Islet precursor cell (in vitro differentiated cells): ENCODE results near the gene RSKR.
A peak's percentile ranks its signal among the peaks of the same experiment; 100 is the strongest.
"Not testable (repeated sequence)": the region's sequence is repeated elsewhere in the genome, so short reads cannot be mapped to it uniquely, and the experiment has no call there.

Source experiments
- DNase-seq: peaks from one replicate; pipeline ENCODE4 v3.0.0-alpha.2; 2018

The RSKR gene

GRCh38 chr17:28620010-28620409, 6.0 kb upstream of the RSKR start:
- no peak for DNase-seq

GRCh38 chr17:28618464-28618863, 4.5 kb upstream of the RSKR start:
- no peak for DNase-seq

- DNase-seq: no peak
Measured at GRCh38 chr17:28616281-28616680, 2.3 kb upstream of the RSKR start.

- DNase-seq: no peak
Measured at GRCh38 chr17:28615260-28615940, 1.4 kb upstream of the RSKR start.

- DNase-seq: peak; percentile 78
Measured at GRCh38 chr17:28612936-28613872, 781 bp downstream of the RSKR start.

GRCh38 chr17:28612531-28612930, 1.5 kb downstream of the RSKR start:
- DNase-seq: no peak

GRCh38 chr17:28610376-28610775, 3.6 kb downstream of the RSKR start:
- no peak for DNase-seq

GRCh38 chr17:28604031-28604430, 10.0 kb downstream of the RSKR start:
- DNase-seq: not testable (repeated sequence)

GRCh38 chr17:28599311-28600184, 14.4 kb downstream of the RSKR start:
- DNase-seq: peak; percentile 78

GRCh38 chr17:28598799-28599310, 15.1 kb downstream of the RSKR start, which contains the start of gene SPAG5:
Gene SPAG5, minus strand, starts transcription at chr17:28599025. Its CDS starts 79 bp downstream, at chr17:28598946.
- DNase-seq: peak; percentile 99

- DNase-seq: no peak
Measured at GRCh38 chr17:28598389-28598788, 15.6 kb downstream of the RSKR start.

- no peak for DNase-seq
Measured at GRCh38 chr17:28597606-28598383, 16.2 kb downstream of the RSKR start.

GRCh38 chr17:28592260-28592659, 21.7 kb downstream of the RSKR start:
- no peak for DNase-seq

GRCh38 chr17:28585851-28586250, 28.1 kb downstream of the RSKR start:
- no peak for DNase-seq

GRCh38 chr17:28584434-28584833, 29.6 kb downstream of the RSKR start:
- DNase-seq: no peak

GRCh38 chr17:28582513-28582912, 31.5 kb downstream of the RSKR start:
- no peak for DNase-seq

- DNase-seq: no peak
Measured at GRCh38 chr17:28580959-28581358, 33.0 kb downstream of the RSKR start.

GRCh38 chr17:28579526-28579925, 34.5 kb downstream of the RSKR start:
- no peak for DNase-seq

- no peak for DNase-seq
Measured at GRCh38 chr17:28578246-28579195, 35.5 kb downstream of the RSKR start.

- no peak for DNase-seq
Measured at GRCh38 chr17:28577466-28577824, 36.5 kb downstream of the RSKR start.
